VCaP (cell line): ENCODE data around the gene ARHGAP45.

Experiments
- H3K27ac ChIP-seq: fragments of 450-650 bp; 2 replicates; pipeline ENCODE4 v1.5.1; 2017
- CTCF ChIP-seq: fragments of 450-650 bp; conservative IDR thresholded peaks from 2 replicates; pipeline ENCODE4 v1.5.1; 2017; ENCODE audit warnings: mild to moderate bottlenecking, moderate library complexity

ARHGAP45 gene

GRCh38 chr19:1079566-1080111 lies 12.7 kb downstream of the ARHGAP45 start:
- TF ChIP-seq CTCF = no peak
- H3K27ac ChIP-seq = no peak overlapping the region

GRCh38 chr19:1080360-1081161 lies 13.6 kb downstream of the ARHGAP45 start:
- no peak for TF ChIP-seq CTCF
- H3K27ac ChIP-seq = no peak overlapping the region

GRCh38 chr19:1081301-1082164 lies 14.6 kb downstream of the ARHGAP45 start:
- no peak for TF ChIP-seq CTCF
- H3K27ac ChIP-seq = 0 out of 2 replicates have a peak overlapping the region, but pooled peaks have one; percentile 26

GRCh38 chr19:1082165-1082927 lies 15.4 kb downstream of the ARHGAP45 start:
- no peak for TF ChIP-seq CTCF
- peak overlapping the region; percentile 69 for H3K27ac ChIP-seq

- peak overlapping the region; percentile 69 for H3K27ac ChIP-seq
- no peak for TF ChIP-seq CTCF
Observed at GRCh38 chr19:1082928-1083816, 16.2 kb downstream of the ARHGAP45 start.

- no peak overlapping the region for H3K27ac ChIP-seq
- TF ChIP-seq CTCF = no peak
Observed at GRCh38 chr19:1084024-1084868, 17.3 kb downstream of the ARHGAP45 start.
